DOHH2 (cell line): ENCODE measurements around the gene TPH2.

Source experiments
- H3F3A ChIP-seq: fragments of 200-600 bp; sonication (generic), shearing (Covaris generic); 2 replicates; pipeline ENCODE4 v1.6.0; 2016; ENCODE audit warnings: antibody characterized with exemption, mild to moderate bottlenecking; ENCODE audit not compliant: control insufficient read depth, insufficient read depth
- H3K27ac ChIP-seq: fragments of 200-600 bp; sonication (generic); 2 replicates; pipeline ENCODE4 v1.5.1; 2014; ENCODE audit warnings: low read depth, mild to moderate bottlenecking, low read length, moderate library complexity
- H3K27me3 ChIP-seq: fragments of 200-600 bp; sonication (generic); 2 replicates; pipeline ENCODE4 v1.6.1; 2014; ENCODE audit warnings: mild to moderate bottlenecking, low read length, mixed read lengths; ENCODE audit not compliant: control insufficient read depth
- H3K36me3 ChIP-seq: fragments of 200-600 bp; sonication (generic); 2 replicates; pipeline ENCODE4 v1.6.1; 2014; ENCODE audit warnings: mild to moderate bottlenecking, low read length, moderate library complexity, mixed read lengths; ENCODE audit not compliant: control insufficient read depth
- H3K4me1 ChIP-seq: fragments of 200-600 bp; sonication (generic); 2 replicates; pipeline ENCODE4 v1.6.1; 2014; ENCODE audit warnings: mild to moderate bottlenecking, low read length, mixed read lengths; ENCODE audit not compliant: control insufficient read depth
- H3K4me2 ChIP-seq: fragments of 200-600 bp; sonication (generic); 2 replicates; pipeline ENCODE4 v1.6.0; 2014; ENCODE audit warnings: mild to moderate bottlenecking, low read length, moderate library complexity
- H3K4me3 ChIP-seq: fragments of 200-600 bp; sonication (generic); 2 replicates; pipeline ENCODE4 v1.5.1; 2014; ENCODE audit warnings: mild to moderate bottlenecking, low read length, mixed read lengths
- H3K79me2 ChIP-seq: fragments of 200-600 bp; sonication (generic); 2 replicates; pipeline ENCODE4 v1.6.1; 2014; ENCODE audit warnings: mild to moderate bottlenecking, low read length, mixed read lengths; ENCODE audit not compliant: control insufficient read depth
- H3K9me2 ChIP-seq: fragments of 200-600 bp; sonication (generic); replicated peaks from 2 replicates; pipeline ENCODE4 v1.6.1; 2014; ENCODE audit warnings: mild to moderate bottlenecking, low read length, mixed read lengths; ENCODE audit not compliant: control insufficient read depth
- H3K9me3 ChIP-seq: fragments of 200-600 bp; sonication (generic); 2 replicates; pipeline ENCODE4 v1.6.1; 2014; ENCODE audit warnings: antibody characterized with exemption, low read length, mixed read lengths; ENCODE audit not compliant: control insufficient read depth, insufficient read depth
- H4K20me1 ChIP-seq: fragments of 200-600 bp; sonication (generic); 2 replicates; pipeline ENCODE4 v1.6.0; 2014; ENCODE audit warnings: low read depth, mild to moderate bottlenecking, antibody characterized with exemption, low read length, moderate library complexity; ENCODE audit not compliant: control insufficient read depth, insufficient read depth
- CTCF ChIP-seq: fragments of 200-600 bp; sonication (generic); IDR thresholded peaks from one replicate; pipeline ENCODE4 v1.5.1; 2014; ENCODE audit warnings: antibody characterized with exemption, mild to moderate bottlenecking, low read depth, low read length; ENCODE audit not compliant: poor library complexity, severe bottlenecking
- EZH2phosphoT487 ChIP-seq: fragments of 200-600 bp; sonication (generic); IDR thresholded peaks from 2 replicates; pipeline ENCODE4 v1.6.1; 2017; ENCODE audit warnings: borderline replicate concordance, mild to moderate bottlenecking, antibody characterized with exemption, low read length, moderate library complexity, mixed read lengths

Gene TPH2

GRCh38 chr12:72076558-72076915 lies 137.9 kb downstream of the TPH2 start:
- no peak overlapping the region for H3K4me2 ChIP-seq
- H3K4me3 ChIP-seq = no peak overlapping the region
- no peaks in the 10 kb centered on the region for H3K27me3 ChIP-seq
- H4K20me1 ChIP-seq = no peaks in the 10 kb centered on the region
- H3K36me3 ChIP-seq = no peaks in the 10 kb centered on the region
- H3K27ac ChIP-seq = no peak overlapping the region
- H3K79me2 ChIP-seq = no peaks in the 10 kb centered on the region
- H3K4me1 ChIP-seq = no peaks in the 10 kb centered on the region
- no peaks in the 10 kb centered on the region for H3K9me2 ChIP-seq
- H3K9me3 ChIP-seq = no peaks in the 10 kb centered on the region
- TF ChIP-seq CTCF (no peak), EZH2phosphoT487 (no peak)
- no peaks in the 10 kb centered on the region for H3F3A ChIP-seq

GRCh38 chr12:72077111-72077820 lies 138.6 kb downstream of the TPH2 start:
- TF ChIP-seq CTCF (no peak), EZH2phosphoT487 (no peak)
- H3K9me3 ChIP-seq = no peaks in the 10 kb centered on the region
- no peak overlapping the region for H3K27ac ChIP-seq
- H3K9me2 ChIP-seq = no peaks in the 10 kb centered on the region
- H3K4me3 ChIP-seq = no peak overlapping the region
- no peaks in the 10 kb centered on the region for H3K4me1 ChIP-seq
- H3K4me2 ChIP-seq = no peak overlapping the region
- H3K36me3 ChIP-seq = no peaks in the 10 kb centered on the region
- no peaks in the 10 kb centered on the region for H4K20me1 ChIP-seq
- no peaks in the 10 kb centered on the region for H3F3A ChIP-seq
- no peaks in the 10 kb centered on the region for H3K27me3 ChIP-seq
- H3K79me2 ChIP-seq = no peaks in the 10 kb centered on the region

DNA sequence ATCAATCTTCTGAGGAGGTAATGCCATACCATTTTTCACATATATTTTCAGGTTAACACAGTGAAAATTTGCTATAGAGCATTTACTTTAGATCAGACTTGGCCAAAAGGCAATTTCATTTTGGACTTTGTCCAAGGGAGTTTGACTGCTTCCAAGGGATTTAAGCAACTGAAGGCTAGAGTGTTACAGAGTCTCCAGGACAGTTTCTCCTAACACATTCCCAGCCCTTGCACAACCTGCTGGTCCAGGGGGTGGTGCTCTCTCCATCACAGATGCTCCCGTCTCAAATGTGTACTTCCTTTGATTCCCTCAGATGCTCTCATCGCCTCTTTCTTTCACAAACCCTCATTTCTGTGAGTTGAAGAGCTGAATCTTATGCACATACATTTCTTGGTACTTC lies 143.1 kb downstream of the TPH2 start:
- H3K79me2 ChIP-seq = no peaks in the 10 kb centered on the region
- H3K27ac ChIP-seq = no peak overlapping the region
- H3K9me2 ChIP-seq = no peaks in the 10 kb centered on the region
- no peaks in the 10 kb centered on the region for H3K9me3 ChIP-seq
- no peak overlapping the region for H3K4me2 ChIP-seq
- no peaks in the 10 kb centered on the region for H4K20me1 ChIP-seq
- H3K4me3 ChIP-seq = no peak overlapping the region
- no peaks in the 10 kb centered on the region for H3K4me1 ChIP-seq
- no peaks in the 10 kb centered on the region for H3F3A ChIP-seq
- H3K27me3 ChIP-seq = 0 out of 2 replicates have a peak, but pooled peaks cover 3% of the 10 kb centered on the region
- TF ChIP-seq EZH2phosphoT487 (no peak), CTCF (no peak)
- H3K36me3 ChIP-seq = no peaks in the 10 kb centered on the region
